GM19043 (cell line): ENCODE data around the gene KANK3.
A peak's percentile ranks its signal among the peaks of the same experiment; 100 is the strongest.
"Not testable (repeated sequence)": the region's sequence is repeated elsewhere in the genome, so short reads cannot be mapped to it uniquely, and the experiment has no call there.

ENCODE experiments used
- ATAC-seq: cut with Tn5 transposase; IDR thresholded peaks from one replicate; pipeline ENCODE4 v1.9.1; 2021; ENCODE audit warnings: low read depth; ENCODE audit not compliant: unreplicated experiment

KANK3 gene

DNA sequence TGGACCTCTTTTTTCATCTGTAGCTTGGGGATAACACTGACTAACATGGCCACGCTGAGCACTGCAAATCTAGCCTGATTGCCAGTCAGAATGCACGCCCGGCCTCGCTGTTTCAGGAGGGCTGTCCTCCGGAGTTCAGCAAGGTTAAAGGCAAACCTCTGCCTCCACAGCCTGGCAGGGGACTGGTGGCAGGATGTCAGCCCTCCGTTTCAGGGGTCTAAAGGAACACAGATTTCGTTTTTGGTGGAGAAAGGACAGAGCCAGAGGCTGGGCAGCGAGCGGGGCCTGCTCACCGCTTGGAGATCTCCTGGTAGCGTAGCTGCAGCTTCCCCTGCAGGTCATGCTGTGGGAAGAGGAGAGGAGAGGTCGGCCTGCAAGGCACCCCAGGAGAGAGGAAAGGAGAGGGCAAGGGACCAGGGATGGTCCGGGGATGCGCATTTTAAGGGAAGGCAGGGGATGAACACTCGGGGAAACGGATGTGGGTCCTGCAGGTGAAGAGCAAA lies 22.4 kb downstream of the KANK3 start:
- no peak for ATAC-seq

- no peak for ATAC-seq
Observed at GRCh38 chr19:8319807-8320520, 23.1 kb downstream of the KANK3 start.

- ATAC-seq: not testable (repeated sequence)
Observed at GRCh38 chr19:8318835-8319234, 24.2 kb downstream of the KANK3 start.

GRCh38 chr19:8316351-8317125 lies 26.5 kb downstream of the KANK3 start:
- no peak for ATAC-seq

DNA sequence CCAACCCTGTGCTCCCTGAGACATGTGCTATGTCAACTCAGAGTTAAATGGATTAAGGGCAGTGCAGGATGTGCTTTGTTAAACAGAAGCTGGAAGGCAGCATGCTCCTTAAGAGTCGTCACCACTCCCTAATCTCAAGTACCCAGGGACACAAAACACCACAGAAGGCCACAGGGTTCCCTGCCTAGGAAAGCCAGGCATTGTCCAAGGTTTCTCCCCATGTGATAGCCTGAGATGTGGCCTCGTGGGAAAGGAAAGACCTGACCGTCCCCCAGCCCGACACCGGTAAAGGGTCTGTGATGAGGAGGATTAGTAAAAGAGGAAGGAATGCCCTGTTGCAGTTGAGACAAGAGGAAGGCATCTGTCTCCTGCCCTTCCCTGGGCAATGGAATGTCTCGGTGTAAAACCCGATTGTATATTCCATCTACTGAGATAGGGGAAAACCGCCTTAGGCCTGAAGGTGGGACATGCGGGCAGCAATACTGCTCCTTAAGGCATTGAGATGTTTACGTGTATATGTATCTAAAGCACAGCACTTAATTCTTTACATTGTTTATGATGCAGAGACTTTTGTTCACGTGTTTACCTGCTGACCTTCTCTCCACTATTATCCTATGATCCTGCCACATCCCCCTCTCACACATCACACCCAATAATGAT lies 28.0 kb downstream of the KANK3 start:
- ATAC-seq: not testable (repeated sequence)

GRCh38 chr19:8311461-8312260 lies 31.4 kb downstream of the KANK3 start:
- ATAC-seq: no peak

GRCh38 chr19:8310342-8311055 lies 32.6 kb downstream of the KANK3 start:
- no peak for ATAC-seq

DNA sequence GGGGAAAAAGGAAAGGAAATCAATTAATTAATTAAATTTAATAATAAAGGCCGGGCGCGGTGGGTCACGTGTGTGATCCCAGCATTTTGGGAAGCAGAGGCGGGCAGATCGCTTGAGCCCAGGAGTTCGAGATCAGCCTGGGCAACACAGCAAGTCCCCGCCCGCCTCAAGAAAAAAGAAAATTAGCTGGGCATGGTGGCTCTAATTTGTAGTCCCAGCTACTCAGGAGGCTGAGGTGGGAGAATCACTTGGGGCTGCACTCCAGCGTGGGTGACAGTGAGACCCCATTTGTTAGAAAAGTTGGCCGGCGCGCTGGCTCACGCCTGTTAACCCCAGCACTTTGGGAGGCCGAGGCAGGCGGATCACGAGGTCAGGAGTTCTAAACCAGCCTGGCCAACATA lies 34.2 kb downstream of the KANK3 start:
- ATAC-seq: no peak

DNA sequence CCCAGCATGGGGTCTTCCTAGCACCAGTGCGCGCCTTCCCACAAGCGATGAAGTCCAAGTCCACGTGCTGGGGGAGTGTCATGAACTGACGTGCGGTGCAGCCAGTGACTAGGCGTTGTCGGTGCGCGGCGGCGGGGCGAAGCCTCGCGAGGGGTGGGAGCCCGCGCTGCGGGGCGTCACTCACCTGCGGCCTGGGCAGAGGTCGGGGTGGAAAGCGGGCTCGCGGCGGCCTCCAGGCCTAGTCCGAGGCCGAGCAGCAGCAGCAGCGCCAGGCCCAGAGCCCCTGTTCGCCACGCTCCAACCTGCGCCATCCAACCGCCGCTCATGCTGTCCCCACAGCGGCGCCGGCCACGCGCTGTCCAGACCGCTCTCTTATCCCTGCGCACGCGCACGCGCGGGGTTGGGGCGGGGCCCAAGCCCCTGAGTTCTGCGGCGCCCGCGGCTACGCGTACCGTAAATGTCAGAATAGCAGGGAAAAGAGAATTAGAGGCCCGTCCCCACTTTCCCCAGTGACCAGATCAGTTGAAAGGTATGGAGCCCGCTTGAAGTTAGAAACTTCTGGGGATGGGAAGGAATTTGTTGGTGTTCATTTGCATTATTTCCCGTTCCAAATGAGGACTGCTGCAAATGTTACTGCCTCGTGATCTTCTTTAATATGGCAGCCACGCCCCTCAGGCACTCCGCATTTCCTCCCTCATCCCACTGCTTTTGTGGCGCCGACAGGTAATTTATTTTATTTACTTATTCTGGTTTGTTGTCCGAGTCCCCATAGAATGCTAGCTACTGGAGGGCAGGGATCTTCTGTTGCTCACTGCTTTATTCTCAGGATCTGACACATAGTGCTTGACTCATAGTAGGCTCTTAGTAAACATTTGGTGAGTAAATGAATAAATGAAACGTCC lies 34.8 kb downstream of the KANK3 start, which contains the start of gene CD320:
Gene CD320 (minus strand): TSS at position 394 of the 902 bp plus-strand sequence. CDS start 68 bp downstream, at position 326.
- ATAC-seq: peak; percentile 82

DNA sequence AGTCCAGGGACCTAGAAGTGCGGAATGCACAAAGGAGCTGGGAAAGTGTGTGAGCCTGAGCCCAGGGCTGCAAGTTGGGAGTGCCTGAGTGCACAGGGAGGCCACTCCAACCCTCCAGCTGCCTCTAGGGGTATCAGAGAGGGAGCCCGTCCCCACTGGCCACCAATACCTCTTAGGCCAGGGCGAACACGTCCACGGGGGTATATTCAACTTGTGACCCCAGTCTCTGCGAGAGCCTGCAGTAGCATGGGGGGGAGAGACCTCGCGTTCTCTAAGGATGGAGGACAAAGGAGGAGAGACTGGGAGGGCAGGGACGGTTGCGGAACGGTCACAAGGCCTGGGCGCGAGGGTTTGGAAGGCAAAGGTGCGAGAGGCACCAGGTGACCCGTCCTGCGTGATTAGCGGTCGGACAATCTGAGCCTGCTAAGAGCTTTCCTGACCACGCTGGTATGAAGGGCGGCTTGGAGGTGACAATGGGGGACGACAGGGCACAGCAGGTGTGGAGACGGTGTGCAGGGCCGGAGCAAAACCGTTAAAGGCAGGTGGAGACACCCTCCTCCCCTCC lies 35.6 kb downstream of the KANK3 start:
- no peak for ATAC-seq

GRCh38 chr19:8306235-8307054 lies 36.6 kb downstream of the KANK3 start:
- ATAC-seq: no peak

DNA sequence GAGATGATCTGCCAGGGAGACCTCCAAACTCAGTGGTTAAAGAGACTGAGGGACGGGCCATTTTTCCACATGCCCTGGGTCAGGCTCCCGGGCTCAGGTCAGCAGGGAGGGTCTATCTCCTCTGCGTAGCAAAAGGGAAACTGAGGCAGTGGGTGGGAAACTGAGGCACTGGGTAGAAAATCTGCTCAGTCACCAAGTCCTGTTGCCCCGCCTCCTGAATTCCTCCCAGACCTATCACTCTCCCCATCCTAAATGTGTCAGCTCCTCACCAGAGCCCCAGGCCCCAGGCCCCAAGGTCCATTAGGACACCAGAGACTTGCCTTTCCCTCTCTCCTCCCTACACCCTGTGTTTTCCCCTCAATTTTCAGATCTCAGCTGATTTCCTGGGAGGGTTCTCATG lies 37.3 kb downstream of the KANK3 start:
- ATAC-seq: no peak

DNA sequence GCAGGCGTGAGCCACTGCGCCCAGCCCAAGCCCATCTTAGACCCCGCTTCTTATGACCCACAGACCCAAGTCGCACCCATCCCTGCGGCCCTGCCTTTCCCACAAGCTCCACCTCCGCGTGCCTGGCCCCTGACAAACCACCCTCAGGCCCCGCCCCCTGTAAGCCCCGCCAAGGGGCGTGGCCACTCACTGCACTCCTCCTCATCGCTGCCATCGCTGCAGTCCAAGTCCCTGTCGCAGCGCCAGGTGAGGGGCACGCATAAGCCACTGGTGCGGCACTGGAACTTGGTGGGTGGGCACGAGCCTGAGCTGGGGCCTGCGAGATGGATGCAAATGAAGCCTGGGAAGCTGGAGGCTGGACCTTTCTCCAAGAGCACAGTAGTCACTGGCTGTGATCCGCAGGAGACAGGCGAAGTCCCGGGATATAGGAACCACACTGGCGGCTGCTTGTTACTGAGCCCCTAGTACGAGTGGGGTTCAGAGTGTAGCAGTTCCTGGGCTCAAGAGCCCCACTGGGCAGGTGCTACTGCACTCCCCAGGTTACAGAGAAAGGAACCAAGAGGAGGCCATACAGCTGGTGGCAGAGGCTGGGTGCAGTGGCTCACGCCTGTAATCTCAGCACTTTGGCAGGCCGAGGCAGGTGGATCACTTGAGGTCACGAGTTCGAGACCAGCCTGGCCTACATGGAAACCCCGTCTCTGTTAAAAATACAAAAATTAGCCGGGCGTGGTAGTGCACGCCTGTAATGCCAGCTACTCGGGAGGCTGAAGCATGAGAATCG lies 38.0 kb downstream of the KANK3 start:
- ATAC-seq: no peak

GRCh38 chr19:8302734-8303133 lies 40.3 kb downstream of the KANK3 start:
- no peak for ATAC-seq

DNA sequence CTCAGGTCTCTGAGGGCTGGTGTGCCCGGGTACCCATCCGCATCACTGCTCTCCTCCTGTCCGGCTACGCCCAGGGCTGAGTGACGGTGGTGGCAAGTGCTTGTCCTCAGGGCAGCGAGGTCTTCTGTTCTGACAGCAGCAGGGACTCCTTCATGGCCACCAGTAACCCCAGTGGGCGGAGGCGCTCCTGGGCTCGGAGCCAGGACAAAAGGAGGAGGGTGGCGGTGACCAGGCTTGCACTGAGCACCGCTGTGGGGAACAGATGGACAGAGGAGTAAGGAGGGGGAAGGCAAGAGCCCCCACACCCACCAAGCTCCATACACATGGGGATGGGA lies 40.7 kb downstream of the KANK3 start:
- no peak for ATAC-seq

DNA sequence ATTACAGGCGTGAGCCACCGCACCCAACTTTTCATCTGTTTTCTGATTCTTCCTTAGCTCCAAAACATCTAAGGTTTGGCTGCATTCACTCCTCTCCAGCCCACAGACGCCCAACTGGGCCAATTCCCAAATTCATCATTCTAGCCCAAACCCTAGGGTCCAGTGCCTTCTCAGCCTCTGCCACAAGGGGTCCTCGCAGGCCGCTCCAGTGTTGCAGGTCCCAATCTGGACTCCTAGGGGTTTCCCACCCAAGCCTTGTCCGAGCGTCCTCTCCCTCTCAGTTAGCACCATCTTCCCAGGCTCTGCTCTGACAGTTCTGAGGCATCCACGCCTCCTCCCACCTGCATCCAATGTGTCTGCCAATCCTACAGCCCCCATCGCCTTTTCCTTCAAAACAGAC lies 51.7 kb downstream of the KANK3 start:
- not testable (repeated sequence) for ATAC-seq

DNA sequence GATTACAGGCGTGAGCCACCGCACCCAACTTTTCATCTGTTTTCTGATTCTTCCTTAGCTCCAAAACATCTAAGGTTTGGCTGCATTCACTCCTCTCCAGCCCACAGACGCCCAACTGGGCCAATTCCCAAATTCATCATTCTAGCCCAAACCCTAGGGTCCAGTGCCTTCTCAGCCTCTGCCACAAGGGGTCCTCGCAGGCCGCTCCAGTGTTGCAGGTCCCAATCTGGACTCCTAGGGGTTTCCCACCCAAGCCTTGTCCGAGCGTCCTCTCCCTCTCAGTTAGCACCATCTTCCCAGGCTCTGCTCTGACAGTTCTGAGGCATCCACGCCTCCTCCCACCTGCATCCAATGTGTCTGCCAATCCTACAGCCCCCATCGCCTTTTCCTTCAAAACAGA lies 66.6 kb downstream of the KANK3 start:
- ATAC-seq: not testable (repeated sequence)
